Parathyroid adenoma (tissue), 2 donors: ENCODE measurements around the gene GARRE1.
A peak's percentile ranks its signal among the peaks of the same experiment; 100 is the strongest.
"Not testable (repeated sequence)": the region's sequence is repeated elsewhere in the genome, so short reads cannot be mapped to it uniquely, and the experiment has no call there.

ENCODE experiments used
- H2AFZ ChIP-seq: fragments of 300-600 bp; sonication (generic); one replicate; pipeline ENCODE4 v1.7.0; 2017; ENCODE audit warnings: antibody characterized with exemption, mild to moderate bottlenecking
- H3K27ac ChIP-seq: fragments of 300-600 bp; sonication (generic); one replicate; pipeline ENCODE4 v1.7.0; 2017
- H3K27me3 ChIP-seq: fragments of 300-600 bp; sonication (generic); one replicate; pipeline ENCODE4 v1.7.0; 2017; ENCODE audit warnings: low read length; ENCODE audit not compliant: control insufficient read depth, insufficient read depth
- H3K36me3 ChIP-seq: fragments of 300-600 bp; sonication (generic); one replicate; pipeline ENCODE4 v1.7.0; 2017; ENCODE audit warnings: low read length; ENCODE audit not compliant: control insufficient read depth, insufficient read depth
- H3K4me1 ChIP-seq: fragments of 300-600 bp; sonication (generic); one replicate; pipeline ENCODE4 v1.7.0; 2017; ENCODE audit warnings: control low read depth
- H3K4me2 ChIP-seq: fragments of 300-600 bp; sonication (generic); one replicate; pipeline ENCODE4 v1.7.0; 2017; ENCODE audit warnings: low read length
- H3K4me3 ChIP-seq: fragments of 300-600 bp; sonication (generic); one replicate; pipeline ENCODE4 v1.7.0; 2017; ENCODE audit warnings: low read depth, low read length
- H3K79me2 ChIP-seq: fragments of 300-600 bp; sonication (generic); one replicate; pipeline ENCODE4 v1.7.0; 2017; ENCODE audit warnings: control low read depth
- H3K9ac ChIP-seq: fragments of 300-600 bp; sonication (generic); one replicate; pipeline ENCODE4 v1.7.0; 2017; ENCODE audit warnings: mild to moderate bottlenecking
- H3K9me3 ChIP-seq: fragments of 300-600 bp; sonication (generic); one replicate; pipeline ENCODE4 v1.7.0; 2017; ENCODE audit warnings: low read length; ENCODE audit not compliant: control insufficient read depth
- TF ChIP-seq, protein P1 (sequence below): fragments of 300-600 bp; sonication (generic); IDR thresholded peaks from one replicate; pipeline ENCODE4 v1.7.0; 2017; ENCODE audit warnings: antibody characterized with exemption, mild to moderate bottlenecking
- donor health status: primary hyperparathyroidism.

Gene GARRE1, protein sequence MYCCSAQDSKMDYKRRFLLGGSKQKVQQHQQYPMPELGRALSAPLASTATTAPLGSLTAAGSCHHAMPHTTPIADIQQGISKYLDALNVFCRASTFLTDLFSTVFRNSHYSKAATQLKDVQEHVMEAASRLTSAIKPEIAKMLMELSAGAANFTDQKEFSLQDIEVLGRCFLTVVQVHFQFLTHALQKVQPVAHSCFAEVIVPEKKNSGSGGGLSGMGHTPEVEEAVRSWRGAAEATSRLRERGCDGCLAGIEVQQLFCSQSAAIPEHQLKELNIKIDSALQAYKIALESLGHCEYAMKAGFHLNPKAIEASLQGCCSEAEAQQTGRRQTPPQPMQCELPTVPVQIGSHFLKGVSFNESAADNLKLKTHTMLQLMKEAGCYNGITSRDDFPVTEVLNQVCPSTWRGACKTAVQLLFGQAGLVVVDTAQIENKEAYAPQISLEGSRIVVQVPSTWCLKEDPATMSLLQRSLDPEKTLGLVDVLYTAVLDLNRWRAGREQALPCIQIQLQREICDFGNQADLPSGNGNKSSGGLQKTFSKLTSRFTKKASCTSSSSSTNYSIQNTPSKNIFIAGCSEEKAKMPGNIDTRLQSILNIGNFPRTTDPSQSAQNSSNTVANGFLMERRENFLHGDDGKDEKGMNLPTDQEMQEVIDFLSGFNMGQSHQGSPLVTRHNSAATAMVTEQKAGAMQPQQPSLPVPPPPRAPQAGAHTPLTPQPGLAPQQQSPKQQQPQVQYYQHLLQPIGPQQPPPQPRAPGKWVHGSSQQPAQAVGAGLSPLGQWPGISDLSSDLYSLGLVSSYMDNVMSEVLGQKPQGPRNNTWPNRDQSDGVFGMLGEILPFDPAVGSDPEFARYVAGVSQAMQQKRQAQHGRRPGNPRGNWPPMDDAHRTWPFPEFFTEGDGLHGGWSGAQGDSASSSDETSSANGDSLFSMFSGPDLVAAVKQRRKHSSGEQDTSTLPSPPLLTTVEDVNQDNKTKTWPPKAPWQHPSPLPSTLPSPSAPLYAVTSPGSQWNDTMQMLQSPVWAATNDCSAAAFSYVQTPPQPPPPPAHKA (N-terminal part only)

DNA sequence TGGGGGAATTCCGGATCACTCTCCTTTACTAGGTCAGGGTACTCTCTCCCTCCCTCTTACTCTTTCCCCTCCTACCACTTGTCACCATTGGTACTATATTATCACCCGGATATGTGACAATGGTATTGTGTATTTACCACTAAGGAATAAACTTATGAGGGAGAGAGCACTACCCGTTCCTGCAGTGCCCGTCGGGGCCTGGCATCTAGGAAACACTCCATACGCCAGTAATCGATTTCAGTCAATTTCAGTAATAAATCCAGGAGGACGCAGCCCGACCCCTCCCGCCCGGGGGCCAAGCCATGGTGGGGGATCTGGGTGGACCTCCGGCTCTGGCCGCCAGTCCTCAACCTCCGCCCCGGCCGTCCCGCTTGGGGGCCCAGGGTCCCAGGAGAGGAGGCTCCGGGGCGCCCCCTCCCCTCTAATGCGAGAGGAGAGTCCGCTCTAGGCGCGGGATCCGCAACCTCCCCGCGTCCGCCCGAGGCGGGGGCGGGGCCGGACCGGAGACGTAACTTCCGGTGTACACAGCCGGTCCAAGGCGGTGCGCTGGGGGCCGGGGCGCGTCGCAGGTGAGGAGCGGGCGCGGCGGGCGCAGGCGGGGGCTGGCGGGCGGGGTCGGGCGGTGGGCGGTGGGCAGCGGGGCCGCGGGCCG, at the start of gene GARRE1:
TSS of gene GARRE1 (plus strand) at position 509 of the 652 bp plus-strand sequence. CDS start 45,920 bp downstream, outside the sequence.
- Histone ChIP-seq H2AFZ (peak within 1 kb of the TSS; percentile 96), H3K4me1 (peaks cover 4% of the 10 kb centered on the region), H3K36me3 (no peaks in the 10 kb centered on the region), H3K79me2 (peaks cover 20% of the 10 kb centered on the region), H3K9ac (peak within 1 kb of the TSS; percentile 95), H3K4me2 (peak within 1 kb of the TSS; percentile 100), H3K4me3 (peak within 1 kb of the TSS; percentile 96), H3K9me3 (no peaks in the 10 kb centered on the region), H3K27ac (peak within 1 kb of the TSS; percentile 88), H3K27me3 (no peaks in the 10 kb centered on the region)
- TF ChIP-seq, protein P1, sequence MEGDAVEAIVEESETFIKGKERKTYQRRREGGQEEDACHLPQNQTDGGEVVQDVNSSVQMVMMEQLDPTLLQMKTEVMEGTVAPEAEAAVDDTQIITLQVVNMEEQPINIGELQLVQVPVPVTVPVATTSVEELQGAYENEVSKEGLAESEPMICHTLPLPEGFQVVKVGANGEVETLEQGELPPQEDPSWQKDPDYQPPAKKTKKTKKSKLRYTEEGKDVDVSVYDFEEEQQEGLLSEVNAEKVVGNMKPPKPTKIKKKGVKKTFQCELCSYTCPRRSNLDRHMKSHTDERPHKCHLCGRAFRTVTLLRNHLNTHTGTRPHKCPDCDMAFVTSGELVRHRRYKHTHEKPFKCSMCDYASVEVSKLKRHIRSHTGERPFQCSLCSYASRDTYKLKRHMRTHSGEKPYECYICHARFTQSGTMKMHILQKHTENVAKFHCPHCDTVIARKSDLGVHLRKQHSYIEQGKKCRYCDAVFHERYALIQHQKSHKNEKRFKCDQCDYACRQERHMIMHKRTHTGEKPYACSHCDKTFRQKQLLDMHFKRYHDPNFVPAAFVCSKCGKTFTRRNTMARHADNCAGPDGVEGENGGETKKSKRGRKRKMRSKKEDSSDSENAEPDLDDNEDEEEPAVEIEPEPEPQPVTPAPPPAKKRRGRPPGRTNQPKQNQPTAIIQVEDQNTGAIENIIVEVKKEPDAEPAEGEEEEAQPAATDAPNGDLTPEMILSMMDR, result no peak

- H3K36me3 ChIP-seq, H2AFZ ChIP-seq, H3K4me3 ChIP-seq, H3K4me1 ChIP-seq, H3K4me2 ChIP-seq, H3K27me3 ChIP-seq, H3K9me3 ChIP-seq, H3K9ac ChIP-seq, H3K27ac ChIP-seq: not testable (repeated sequence)
- peaks cover 22% of the 10 kb centered on the region for H3K79me2 ChIP-seq
Observed at GRCh38 chr19:34205324-34205723, 49.0 kb upstream of the GARRE1 start.

GRCh38 chr19:34208291-34208884, 46.0 kb upstream of the GARRE1 start:
- H3K79me2 ChIP-seq, result peaks cover 23% of the 10 kb centered on the region
- H3K27me3 ChIP-seq, result no peaks in the 10 kb centered on the region
- H3K9me3 ChIP-seq, result no peaks in the 10 kb centered on the region
- no peaks in the 10 kb centered on the region for H3K36me3 ChIP-seq
- no peaks in the 10 kb centered on the region for H3K4me1 ChIP-seq
- H3K4me3 ChIP-seq, result no peak overlapping the region
- no peak overlapping the region for H3K27ac ChIP-seq
- H3K9ac ChIP-seq, result no peak overlapping the region
- TF ChIP-seq, protein P1, result no peak
- no peak overlapping the region for H3K4me2 ChIP-seq
- H2AFZ ChIP-seq, result no peak overlapping the region

DNA sequence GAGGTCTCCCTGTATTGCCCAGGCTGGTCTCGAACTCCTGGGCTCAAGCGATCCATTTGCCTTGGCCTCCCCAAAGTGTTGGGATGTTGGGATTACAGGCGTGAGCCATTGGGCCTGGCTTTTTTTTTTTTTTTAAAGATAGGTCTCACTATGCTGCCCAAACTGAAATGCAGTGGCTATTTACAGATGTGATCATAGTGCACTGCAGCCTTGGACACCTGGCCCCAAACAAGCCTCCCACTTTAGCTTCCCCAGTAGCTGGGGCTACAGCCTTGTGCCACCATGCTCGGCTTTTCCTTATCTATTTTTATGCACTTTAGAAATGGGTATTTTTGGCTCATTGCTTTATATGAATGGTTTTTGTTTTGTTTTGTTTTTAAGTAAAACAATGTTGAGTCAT, 44.6 kb upstream of the GARRE1 start:
- no peak overlapping the region for H3K4me2 ChIP-seq
- no peak overlapping the region for H3K9ac ChIP-seq
- H3K9me3 ChIP-seq, result no peaks in the 10 kb centered on the region
- H2AFZ ChIP-seq, result no peak overlapping the region
- no peaks in the 10 kb centered on the region for H3K4me1 ChIP-seq
- H3K79me2 ChIP-seq, result peaks cover 19% of the 10 kb centered on the region
- H3K27me3 ChIP-seq, result no peaks in the 10 kb centered on the region
- TF ChIP-seq, protein P1, result no peak
- no peaks in the 10 kb centered on the region for H3K36me3 ChIP-seq
- H3K4me3 ChIP-seq, result no peak overlapping the region
- H3K27ac ChIP-seq, result no peak overlapping the region
